Measurements from ENCODE around the gene TSTD1. TPM values are rescaled to one million over a fixed set of nuclear protein-coding genes. Genes with fewer than 3 reads are reported as not detected.

Gene TSTD1
- total RNA-seq, 6 experiments from 2014 or later = not detected

GRCh38 chr1:161039546-161039945 is 782 bp upstream of the TSTD1 start:
- H3K9me3 Mint-ChIP-seq = no peaks in the 10 kb centered on the region
- no peak overlapping the region for H3K27ac Mint-ChIP-seq
- TF ChIP-seq CTCF (IDR thresholded peaks at IDR 0.05) = no peak

GRCh38 chr1:161039154-161039545 is 386 bp upstream of the TSTD1 start:
- H3K4me1 Mint-ChIP-seq (ENCODE audit: low read depth) = peaks cover 14% of the 10 kb centered on the region
- H3K4me3 Mint-ChIP-seq = no peak overlapping the region
- DNase-seq = no peak
- no peak for TF ChIP-seq CTCF (IDR thresholded peaks at IDR 0.05)
- H3K27me3 Mint-ChIP-seq (ENCODE audit: insufficient read depth) = no peaks in the 10 kb centered on the region; the same call in 1 of the 2 replicates
- no peak overlapping the region for H3K27ac Mint-ChIP-seq
- H3K9me3 Mint-ChIP-seq = no peaks in the 10 kb centered on the region
- peaks cover 9% of the 10 kb centered on the region for H3K36me3 Mint-ChIP-seq (ENCODE audit: low read depth)

More at GRCh38 chr1:161039546-161039945, 782 bp upstream of the TSTD1 start:
- Mint-ChIP-seq H3K4me1 (ENCODE audit: low read depth) (peaks cover 18% of the 10 kb centered on the region), H3K27me3 (ENCODE audit: insufficient read depth) (no peaks in the 10 kb centered on the region; the same call in 1 of the 2 replicates), H3K36me3 (ENCODE audit: low read depth) (peaks cover 9% of the 10 kb centered on the region), H3K4me3 (no peak overlapping the region)
- no peak for DNase-seq

- no peaks in the 10 kb centered on the region; the same call in 1 of the 2 replicates for H3K27me3 Mint-ChIP-seq (ENCODE audit: insufficient read depth)
- DNase-seq = no peak
- H3K4me3 Mint-ChIP-seq = no peak overlapping the region
- no peak overlapping the region for H3K27ac Mint-ChIP-seq
- TF ChIP-seq CTCF (IDR thresholded peaks at IDR 0.05) = no peak
- H3K4me1 Mint-ChIP-seq (ENCODE audit: low read depth) = peaks cover 9% of the 10 kb centered on the region
- no peaks in the 10 kb centered on the region for H3K9me3 Mint-ChIP-seq
- peaks cover 8% of the 10 kb centered on the region for H3K36me3 Mint-ChIP-seq (ENCODE audit: low read depth)
Observed at GRCh38 chr1:161037661-161038522, 872 bp downstream of the TSTD1 start.

GRCh38 chr1:161033751-161034150 is 5.0 kb downstream of the TSTD1 start:
- H3K4me3 Mint-ChIP-seq = no peak overlapping the region
- no peak overlapping the region for H3K27ac Mint-ChIP-seq
- peaks cover 4% of the 10 kb centered on the region for H3K27me3 Mint-ChIP-seq (ENCODE audit: insufficient read depth)
- no peak for DNase-seq
- H3K9me3 Mint-ChIP-seq = no peaks in the 10 kb centered on the region
- peaks cover 10% of the 10 kb centered on the region for H3K4me1 Mint-ChIP-seq (ENCODE audit: low read depth)
- no peak for TF ChIP-seq CTCF (IDR thresholded peaks at IDR 0.05)
- H3K36me3 Mint-ChIP-seq (ENCODE audit: low read depth) = no peaks in the 10 kb centered on the region

- Mint-ChIP-seq H3K27ac (no peak overlapping the region), H3K9me3 (no peaks in the 10 kb centered on the region), H3K27me3 (ENCODE audit: insufficient read depth) (peaks cover 4% of the 10 kb centered on the region), H3K4me1 (ENCODE audit: low read depth) (peaks cover 10% of the 10 kb centered on the region), H3K36me3 (ENCODE audit: low read depth) (no peaks in the 10 kb centered on the region), H3K4me3 (no peak overlapping the region)
- TF ChIP-seq CTCF (IDR thresholded peaks at IDR 0.05) = no peak
- no peak for DNase-seq
Observed at GRCh38 chr1:161032409-161032808, 6.4 kb downstream of the TSTD1 start.

Data from HFFc6 (cell line).